Tracheal epithelial cell (primary cell): ENCODE measurements around the gene PPM1A. TPM values are rescaled to one million over a fixed set of nuclear protein-coding genes. Genes with fewer than 3 reads are reported as not detected.

Source experiments
- total RNA-seq: library from RNA; depleted of rRNA; stranded (reverse); fragments of >200 nt; gene quantifications from 2 replicates; pipeline ENCODE4 v1.2.1, GENCODE V29; 2014

Gene PPM1A
- 27.9 and 28.2 TPM in 2 replicates for total RNA-seq

DNA sequence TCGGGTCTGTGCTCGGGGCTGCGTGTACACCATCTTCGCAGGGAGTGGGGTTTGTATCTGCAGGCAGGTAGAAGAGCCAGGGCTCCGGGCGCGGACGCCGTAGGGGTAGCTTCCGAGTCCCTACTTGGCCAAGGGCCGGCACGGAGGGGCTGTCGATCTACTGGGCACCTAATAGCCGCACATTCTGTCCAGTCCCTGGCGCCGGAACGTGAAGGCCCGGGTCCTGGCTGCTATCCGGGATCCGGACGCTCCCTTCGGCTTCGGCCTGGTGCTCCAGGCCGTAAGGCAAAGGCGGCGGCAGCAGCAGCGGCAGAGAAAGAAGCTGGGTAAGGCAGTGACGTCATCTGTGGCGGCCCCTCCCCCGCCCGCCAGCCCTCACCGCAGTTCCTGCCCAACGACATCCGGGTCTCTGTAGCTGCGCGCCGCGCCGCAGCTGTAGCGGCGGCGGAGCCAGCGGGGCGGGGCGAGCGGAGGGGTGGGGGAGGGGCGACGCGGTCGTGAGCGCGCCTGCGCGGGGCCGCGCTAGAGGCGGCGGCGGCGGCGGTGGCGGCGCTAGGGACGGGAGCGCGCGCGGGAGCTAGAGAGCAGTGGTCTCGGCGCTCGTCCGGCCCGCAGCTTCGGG is at the start of gene PPM1A:
TSS of gene PPM1A (plus strand) at position 525 of the 622 bp plus-strand sequence. CDS start 33,483 bp downstream, outside the sequence.

Other genes with a start within 250 kb of the PPM1A start
- 35.8 and 41.7 TPM in 2 replicates for gene PCNX4, start 157.3 kb upstream of the PPM1A start, total RNA-seq
- 162 and 167 TPM in 2 replicates for gene DHRS7, start 83.8 kb upstream of the PPM1A start, total RNA-seq
- 1.3 and 1.7 TPM in 2 replicates for gene C14orf39, start 236.8 kb downstream of the PPM1A start, total RNA-seq